ENCODE results near the gene ATP5PD.
A peak's percentile ranks its signal among the peaks of the same experiment; 100 is the strongest.
"Not testable (repeated sequence)": the region's sequence is repeated elsewhere in the genome, so short reads cannot be mapped to it uniquely, and the experiment has no call there.

Gene ATP5PD

DNA sequence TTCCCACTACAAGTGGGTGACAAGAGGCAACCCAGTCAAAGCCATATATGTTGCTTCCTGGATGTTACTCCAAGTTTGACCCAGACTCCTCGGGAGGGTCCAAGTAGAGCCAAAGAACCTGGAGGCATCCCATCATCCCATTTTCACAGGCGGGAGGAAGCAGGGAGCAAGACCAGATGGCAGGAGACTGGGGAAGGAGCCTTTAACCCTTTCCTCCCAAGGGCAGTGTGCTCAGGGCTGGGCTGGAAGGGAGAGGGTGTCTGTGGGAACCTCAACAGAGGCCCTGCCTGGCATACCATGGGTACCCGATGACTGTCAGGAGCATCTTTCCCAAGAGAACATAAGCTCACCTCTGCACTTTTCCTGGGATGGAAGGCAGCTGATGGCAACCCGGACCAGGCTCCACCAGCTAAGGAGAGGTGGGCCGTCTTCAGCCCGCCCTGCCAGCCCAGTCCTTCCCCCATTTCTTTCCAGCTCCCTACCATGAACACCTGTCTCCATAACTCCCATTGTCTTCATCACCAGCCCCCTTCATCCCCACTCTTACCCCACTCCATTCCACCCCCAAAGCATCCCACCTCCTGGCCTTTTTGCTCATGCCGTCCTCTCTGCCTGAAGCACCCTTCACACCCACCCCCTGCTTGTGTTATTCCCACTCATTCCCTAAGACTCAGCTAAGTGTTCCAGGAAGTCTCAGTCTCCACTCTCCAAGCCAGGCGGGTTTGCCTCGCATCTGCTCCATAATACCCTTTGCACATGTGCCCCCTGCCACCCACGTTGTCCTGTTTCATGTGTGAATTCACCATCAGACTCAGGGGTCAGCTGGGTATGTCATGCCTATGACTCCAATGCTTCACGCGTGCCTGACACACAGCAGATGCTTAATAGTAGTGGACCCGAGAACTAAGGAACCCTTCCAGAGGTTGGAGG lies 35.1 kb upstream of the ATP5PD start:
- Mint-ChIP-seq H3K36me3 (no peaks in the 10 kb centered on the region), H3K4me1 (ENCODE audit: low read depth) (peaks cover 28% of the 10 kb centered on the region), H3K4me3 (no peak overlapping the region), H3K27me3 (no peaks in the 10 kb centered on the region), H3K9me3 (ENCODE audit: low read depth) (no peaks in the 10 kb centered on the region), H3K27ac (no peak overlapping the region)

DNA sequence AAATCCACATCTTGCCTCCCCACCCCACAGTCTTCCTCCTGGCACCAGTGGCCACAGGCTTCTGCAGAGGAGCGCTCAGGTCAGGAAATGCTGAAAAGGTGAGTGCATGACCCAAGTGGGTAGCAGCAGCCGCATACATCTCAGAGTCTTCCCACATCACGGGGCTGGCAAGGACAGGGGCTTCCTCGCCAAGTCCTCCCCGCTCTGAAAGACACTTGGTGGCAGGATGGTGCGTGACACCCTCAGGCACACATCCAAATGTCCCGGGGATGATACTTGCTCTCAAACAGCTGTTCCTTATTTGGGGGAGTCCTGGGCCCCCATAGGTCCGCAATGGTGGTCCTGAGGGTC lies 32.2 kb upstream of the ATP5PD start:
- Mint-ChIP-seq H3K36me3 (no peaks in the 10 kb centered on the region), H3K4me3 (no peak overlapping the region), H3K9me3 (ENCODE audit: low read depth) (no peaks in the 10 kb centered on the region), H3K27ac (no peak overlapping the region), H3K4me1 (ENCODE audit: low read depth) (peaks cover 17% of the 10 kb centered on the region), H3K27me3 (no peaks in the 10 kb centered on the region)

DNA sequence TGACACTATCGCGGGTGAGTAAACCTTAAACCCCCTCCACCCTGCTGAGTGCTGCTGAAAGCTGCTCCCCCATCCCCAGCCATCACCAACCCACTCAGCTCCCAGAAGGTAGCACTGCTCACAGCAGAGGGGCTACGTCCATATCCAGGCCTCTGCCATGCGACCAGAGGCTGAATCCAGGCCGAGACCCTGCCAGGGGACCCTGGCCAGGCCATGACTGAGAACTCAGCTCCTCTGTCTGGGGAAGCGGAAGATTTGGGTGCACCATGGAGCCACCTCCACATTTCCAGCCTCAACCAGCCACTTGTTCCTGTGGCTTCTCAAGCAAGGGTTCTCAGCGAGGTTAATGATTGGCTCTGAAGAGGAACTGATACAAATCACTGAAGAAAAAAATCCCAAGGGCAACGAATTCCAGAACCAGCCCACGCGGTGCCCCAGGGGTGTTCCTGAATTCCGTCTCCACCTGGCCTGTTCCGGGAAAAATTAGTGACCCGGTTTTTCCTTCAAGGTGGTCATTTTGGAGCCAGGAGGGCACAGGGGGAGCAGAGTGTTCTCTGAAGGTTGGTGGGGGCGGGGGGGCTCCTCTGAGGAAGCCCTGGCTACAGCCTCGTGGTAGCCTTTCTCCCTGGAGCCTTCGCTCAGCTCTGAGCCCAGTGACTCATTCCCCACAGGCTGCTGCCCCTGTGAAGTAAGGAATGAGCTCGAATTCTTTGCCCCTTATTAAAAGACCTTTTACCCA lies 31.7 kb upstream of the ATP5PD start:
- Mint-ChIP-seq H3K27ac (no peak overlapping the region), H3K9me3 (ENCODE audit: low read depth) (no peaks in the 10 kb centered on the region), H3K4me3 (no peak overlapping the region), H3K36me3 (no peaks in the 10 kb centered on the region), H3K4me1 (ENCODE audit: low read depth) (peaks cover 13% of the 10 kb centered on the region), H3K27me3 (no peaks in the 10 kb centered on the region)

DNA sequence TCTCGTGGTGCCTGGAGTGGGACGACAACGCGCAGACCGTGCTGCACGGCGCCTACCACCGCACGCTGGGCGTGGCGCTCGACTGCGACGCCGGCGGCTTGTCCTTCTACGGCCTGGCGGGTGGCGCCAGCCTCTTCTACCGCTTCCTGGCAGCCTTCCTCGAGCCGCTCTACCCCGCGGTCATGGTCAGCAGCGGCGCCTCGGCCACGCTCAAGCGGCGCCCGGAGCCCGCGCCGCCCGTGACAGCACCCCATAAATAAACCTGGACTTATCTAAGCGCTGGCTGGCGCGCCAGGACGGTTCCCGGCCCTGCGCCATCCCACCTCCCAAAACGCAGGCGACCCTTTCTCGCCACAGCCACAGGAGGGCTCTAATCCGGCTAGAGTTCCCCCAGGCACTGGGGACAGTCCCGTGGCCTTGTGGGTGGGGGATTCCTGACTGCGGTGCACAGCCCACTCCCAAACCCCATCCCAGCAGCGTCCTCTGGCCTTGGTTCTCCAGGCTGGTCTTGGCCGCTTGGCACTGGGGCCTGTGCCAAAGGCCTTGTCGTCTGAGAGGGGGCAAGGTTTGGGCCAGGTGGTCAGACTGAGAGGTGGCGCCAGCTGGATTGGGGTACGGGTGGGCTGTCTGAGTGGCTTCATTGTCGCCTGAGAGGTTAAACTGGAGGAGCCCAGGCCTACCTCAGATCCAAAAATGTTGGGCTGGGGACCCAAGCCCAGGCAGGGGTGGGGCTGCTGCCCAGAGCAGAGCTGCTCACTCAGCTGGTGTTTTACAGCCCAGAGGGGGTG lies 30.9 kb upstream of the ATP5PD start:
- Mint-ChIP-seq H3K27ac (no peak overlapping the region), H3K4me3 (peak overlapping the region; percentile 69), H3K4me1 (ENCODE audit: low read depth) (peaks cover 12% of the 10 kb centered on the region), H3K9me3 (ENCODE audit: low read depth) (no peaks in the 10 kb centered on the region), H3K27me3 (no peaks in the 10 kb centered on the region), H3K36me3 (no peaks in the 10 kb centered on the region)

DNA sequence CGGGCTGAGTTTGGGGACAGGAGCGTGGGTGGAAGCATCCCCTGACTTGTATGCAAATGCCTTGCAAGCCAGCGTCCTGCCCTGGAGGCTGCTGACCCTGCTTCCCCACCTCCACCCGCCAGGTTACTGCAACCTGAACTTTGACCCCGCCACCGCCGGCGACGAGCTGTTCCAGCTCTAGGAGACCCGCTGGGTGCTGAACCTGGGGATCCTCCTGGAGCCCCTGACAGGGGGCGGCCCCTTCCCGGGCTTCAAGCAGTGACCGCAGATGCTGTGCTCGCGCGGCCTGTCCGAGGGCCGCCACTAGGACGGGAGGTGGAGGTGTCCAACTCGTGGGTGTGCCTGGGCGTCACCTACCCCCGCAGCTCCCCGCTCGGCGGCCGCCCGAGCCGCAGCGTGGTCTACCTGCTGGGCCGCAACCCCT lies 30.3 kb upstream of the ATP5PD start:
- no peak overlapping the region for H3K27ac Mint-ChIP-seq
- H3K9me3 Mint-ChIP-seq (ENCODE audit: low read depth), result no peaks in the 10 kb centered on the region
- H3K36me3 Mint-ChIP-seq, result no peaks in the 10 kb centered on the region
- H3K4me3 Mint-ChIP-seq, result peak overlapping the region; percentile 69
- H3K27me3 Mint-ChIP-seq, result no peaks in the 10 kb centered on the region
- H3K4me1 Mint-ChIP-seq (ENCODE audit: low read depth), result peaks cover 9% of the 10 kb centered on the region

DNA sequence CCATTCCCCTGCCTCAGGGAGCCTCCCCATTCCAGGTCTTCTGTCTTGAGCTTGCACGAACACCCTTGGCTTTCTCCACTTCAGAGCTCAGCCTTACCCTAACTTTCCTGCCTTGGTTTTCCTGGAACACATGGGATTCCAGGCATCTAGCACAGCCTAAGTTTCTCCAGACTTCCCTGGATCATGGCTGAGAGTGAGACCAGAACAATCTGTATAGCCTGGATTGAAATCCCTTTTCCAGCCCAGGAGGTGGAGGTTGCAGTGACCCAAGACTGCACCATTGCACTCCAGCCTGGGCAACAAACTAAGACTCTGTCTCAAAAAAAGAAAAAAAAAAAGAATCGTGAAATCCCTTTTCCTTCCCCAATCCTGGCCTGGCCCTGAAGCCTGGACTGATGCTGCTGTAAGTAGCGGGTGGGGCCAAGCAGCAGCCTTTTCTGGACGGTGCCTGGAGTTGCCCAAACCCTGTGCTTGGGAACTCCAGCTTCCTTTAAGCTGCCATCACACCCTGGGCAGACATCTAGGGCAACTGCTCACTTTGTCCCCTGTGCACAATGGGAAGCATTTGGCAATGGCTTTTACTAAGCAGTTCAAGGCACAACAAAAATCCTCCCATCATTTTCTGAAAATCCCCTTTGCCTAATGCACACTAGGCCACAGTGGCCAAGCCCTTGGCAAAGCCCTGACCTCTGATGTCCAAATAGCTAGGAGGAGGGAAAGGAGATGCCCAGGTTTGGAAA lies 29.0 kb upstream of the ATP5PD start:
- Mint-ChIP-seq H3K4me3 (no peak overlapping the region), H3K27ac (no peak overlapping the region), H3K36me3 (no peaks in the 10 kb centered on the region), H3K4me1 (ENCODE audit: low read depth) (peaks cover 9% of the 10 kb centered on the region), H3K9me3 (ENCODE audit: low read depth) (no peaks in the 10 kb centered on the region), H3K27me3 (no peaks in the 10 kb centered on the region)

DNA sequence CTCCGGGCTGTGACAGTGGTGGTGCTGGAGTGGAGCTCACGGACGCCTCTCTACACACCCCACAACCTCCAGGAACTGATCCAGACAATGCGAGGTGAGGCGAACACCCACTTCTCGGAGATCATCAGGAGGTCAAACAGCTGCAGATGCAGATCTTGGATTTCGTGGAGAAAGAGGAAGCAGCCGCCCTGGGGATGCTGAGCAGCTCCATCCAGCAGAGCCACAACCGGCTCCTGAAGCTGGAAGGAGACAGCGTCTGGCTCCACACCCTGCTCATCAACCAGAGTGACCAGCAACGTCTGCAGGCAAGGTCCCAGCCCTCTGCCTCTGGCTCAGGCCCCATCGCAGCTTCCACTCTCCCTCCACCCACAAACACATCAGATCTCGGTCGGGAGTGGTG lies 27.8 kb upstream of the ATP5PD start:
- Mint-ChIP-seq H3K4me1 (ENCODE audit: low read depth) (peaks cover 7% of the 10 kb centered on the region), H3K27me3 (no peaks in the 10 kb centered on the region), H3K36me3 (no peaks in the 10 kb centered on the region), H3K9me3 (ENCODE audit: low read depth) (no peaks in the 10 kb centered on the region), H3K4me3 (no peak overlapping the region), H3K27ac (no peak overlapping the region)

DNA sequence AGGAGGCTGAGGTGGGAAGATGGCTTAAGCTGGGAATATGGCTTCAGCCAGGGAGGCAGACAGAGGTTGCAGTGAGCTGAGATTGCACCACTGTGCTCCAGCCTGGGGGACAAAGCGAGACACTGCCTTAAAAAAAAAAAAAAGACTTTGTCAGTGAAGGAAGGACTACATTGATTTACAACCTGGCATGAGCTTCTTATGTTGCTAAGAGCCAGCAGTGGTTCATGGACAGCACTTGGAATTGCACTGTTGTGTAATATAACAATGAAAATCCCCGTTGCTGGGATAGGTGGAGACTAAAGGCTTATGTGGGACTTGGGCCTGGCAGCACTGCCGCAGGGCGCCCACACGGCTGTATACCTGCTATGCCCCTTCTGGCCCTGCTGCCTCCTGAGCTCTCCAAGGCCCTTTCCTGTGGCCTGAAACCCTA lies 26.9 kb upstream of the ATP5PD start:
- H3K36me3 Mint-ChIP-seq, result no peaks in the 10 kb centered on the region
- no peak overlapping the region for H3K4me3 Mint-ChIP-seq
- no peak overlapping the region for H3K27ac Mint-ChIP-seq

DNA sequence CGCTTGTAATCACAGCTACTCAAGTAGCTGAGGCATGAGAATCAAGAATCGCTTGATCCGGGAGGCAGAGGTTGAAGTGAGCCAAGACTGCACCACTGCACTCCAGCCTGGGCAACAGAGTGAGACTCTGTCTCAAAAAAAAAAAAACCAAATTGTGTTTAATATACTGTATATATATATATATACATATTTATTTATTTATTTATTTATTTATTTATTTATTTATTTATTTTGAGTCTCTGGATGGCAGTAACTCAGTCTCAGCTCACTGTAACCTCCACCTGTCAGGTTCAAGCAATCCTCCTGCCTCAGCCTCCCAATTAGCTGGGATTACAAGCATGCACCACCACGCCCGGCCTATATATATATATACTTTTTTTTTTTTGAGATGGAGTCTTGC lies 26.1 kb upstream of the ATP5PD start:
- H3K36me3 Mint-ChIP-seq; H3K4me3 Mint-ChIP-seq; H3K9me3 Mint-ChIP-seq (ENCODE audit: low read depth); H3K27ac Mint-ChIP-seq; H3K27me3 Mint-ChIP-seq; H3K4me1 Mint-ChIP-seq (ENCODE audit: low read depth): not testable (repeated sequence)

More for the DNA sequence above, 26.9 kb upstream of the ATP5PD start:
- H3K9me3 Mint-ChIP-seq (ENCODE audit: low read depth), result no peaks in the 10 kb centered on the region
- peaks cover 10% of the 10 kb centered on the region for H3K4me1 Mint-ChIP-seq (ENCODE audit: low read depth)
- no peaks in the 10 kb centered on the region for H3K27me3 Mint-ChIP-seq

DNA sequence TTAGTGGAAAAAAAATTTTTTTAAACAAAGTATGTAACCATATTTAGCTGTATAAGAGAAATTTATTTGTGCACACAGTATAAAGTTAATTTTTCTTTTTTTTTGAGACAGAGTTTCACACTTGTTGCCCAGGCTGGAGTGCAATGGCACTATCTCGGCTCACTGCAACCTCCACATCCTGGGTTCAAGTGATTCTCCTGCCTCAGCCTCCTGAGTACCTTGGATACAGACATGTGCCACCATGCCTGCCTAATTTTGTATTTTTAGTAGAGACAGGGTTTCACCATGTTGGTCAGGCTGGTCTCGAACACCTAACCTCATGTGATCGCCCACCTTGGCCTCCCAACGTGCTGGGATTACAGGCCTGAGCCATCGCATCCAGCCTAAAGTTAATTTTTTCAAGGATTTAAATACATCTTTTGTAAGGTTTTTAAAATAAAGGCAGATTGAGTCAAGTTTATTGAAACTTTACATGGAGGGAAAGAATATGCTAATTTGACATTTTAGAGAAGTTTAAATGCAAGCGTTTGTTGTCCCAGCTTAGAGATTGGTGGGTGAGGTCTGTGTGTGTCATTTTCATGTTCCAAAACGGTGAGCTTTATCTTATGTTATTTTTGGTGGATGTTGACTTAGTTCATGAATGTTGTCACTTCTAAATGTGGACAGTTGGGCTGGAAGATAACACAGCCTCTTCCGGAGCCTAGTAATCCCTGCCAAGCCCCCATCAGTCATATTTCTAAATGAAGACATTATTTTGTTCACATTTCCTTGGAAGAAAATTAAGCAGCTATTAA lies 24.9 kb upstream of the ATP5PD start:
- H3K27me3 Mint-ChIP-seq; H3K9me3 Mint-ChIP-seq (ENCODE audit: low read depth); H3K4me3 Mint-ChIP-seq; H3K27ac Mint-ChIP-seq; H3K36me3 Mint-ChIP-seq: not testable (repeated sequence)
- peaks cover 12% of the 10 kb centered on the region for H3K4me1 Mint-ChIP-seq (ENCODE audit: low read depth)

DNA sequence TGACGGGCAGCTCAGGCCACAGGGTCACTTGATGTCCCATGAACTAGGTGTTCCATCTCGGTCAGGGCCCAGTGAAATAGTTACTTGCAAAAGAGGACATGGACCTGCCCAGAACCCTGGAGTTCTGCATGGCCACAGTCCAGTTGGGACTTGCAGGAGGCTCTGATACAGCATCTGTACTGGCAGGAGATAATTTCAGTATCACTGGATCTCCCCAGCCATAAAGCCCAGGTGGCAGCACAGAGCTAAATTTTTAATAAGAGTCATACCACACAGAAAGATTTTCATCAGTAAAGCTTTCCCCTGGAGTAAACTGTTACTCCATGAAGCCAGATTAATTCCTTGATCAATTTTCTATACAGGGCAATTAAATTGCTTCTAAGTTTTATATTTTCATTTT lies 23.0 kb upstream of the ATP5PD start:
- Mint-ChIP-seq H3K9me3 (ENCODE audit: low read depth) (no peaks in the 10 kb centered on the region), H3K27me3 (no peaks in the 10 kb centered on the region), H3K4me3 (no peak overlapping the region), H3K4me1 (ENCODE audit: low read depth) (peaks cover 24% of the 10 kb centered on the region), H3K36me3 (no peaks in the 10 kb centered on the region), H3K27ac (no peak overlapping the region)

DNA sequence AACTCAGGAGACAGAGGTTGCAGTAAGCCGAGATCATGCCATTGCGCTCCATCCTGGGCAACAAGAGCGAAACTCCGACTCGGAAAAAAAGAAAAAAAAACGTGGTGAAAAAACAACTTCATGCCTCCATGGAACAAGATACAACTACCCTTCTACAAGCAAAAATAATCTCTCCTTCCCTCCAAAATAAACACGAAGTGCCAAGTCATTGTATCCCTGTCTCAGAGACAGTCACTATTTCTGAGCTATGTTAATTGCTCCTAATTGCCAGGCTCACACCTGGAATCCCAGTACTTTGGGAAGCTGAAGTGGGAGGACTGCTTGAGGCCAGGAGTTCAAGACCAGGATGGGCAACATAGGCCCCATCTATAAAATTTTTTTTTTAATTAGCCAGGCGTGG lies 22.0 kb upstream of the ATP5PD start:
- Mint-ChIP-seq H3K4me1 (ENCODE audit: low read depth) (peaks cover 24% of the 10 kb centered on the region), H3K9me3 (ENCODE audit: low read depth) (no peaks in the 10 kb centered on the region), H3K27ac (peak overlapping the region; percentile 46), H3K4me3 (no peak overlapping the region), H3K36me3 (peaks cover 2% of the 10 kb centered on the region), H3K27me3 (no peaks in the 10 kb centered on the region)

DNA sequence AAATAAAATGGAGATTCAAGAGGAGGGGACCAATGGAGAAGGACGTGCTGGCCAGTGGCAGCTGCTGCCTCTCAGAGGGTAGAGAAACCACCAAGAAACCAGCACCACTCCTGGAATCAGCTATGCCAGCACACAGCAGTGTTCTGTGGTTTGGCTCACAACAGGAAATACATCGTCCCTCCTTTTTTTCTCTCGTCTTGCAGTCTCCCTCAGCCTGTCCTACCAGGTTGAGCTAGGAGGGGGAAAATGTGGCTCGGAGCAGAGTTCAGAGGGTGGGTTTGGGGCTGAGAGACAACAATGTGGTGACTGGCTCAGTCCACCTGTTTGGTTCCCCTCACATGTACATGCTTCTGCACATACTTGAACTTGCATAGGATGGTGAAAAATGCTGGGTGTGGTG lies 21.1 kb upstream of the ATP5PD start:
- peaks cover 24% of the 10 kb centered on the region for H3K4me1 Mint-ChIP-seq (ENCODE audit: low read depth)
- H3K27me3 Mint-ChIP-seq, result no peaks in the 10 kb centered on the region
- H3K27ac Mint-ChIP-seq, result peak overlapping the region; percentile 43
- H3K9me3 Mint-ChIP-seq (ENCODE audit: low read depth), result no peaks in the 10 kb centered on the region
- peaks cover 2% of the 10 kb centered on the region for H3K36me3 Mint-ChIP-seq
- peak overlapping the region; percentile 70 for H3K4me3 Mint-ChIP-seq

Measured in activated naive CD8-positive, alpha-beta T cell (primary cell).